ENCODE results near the gene HS6ST2. TPM values are rescaled to one million over a fixed set of nuclear protein-coding genes. Genes with fewer than 3 reads are reported as not detected.

HS6ST2 gene
- polyA plus RNA-seq, 1 donor (not counting 4 experiments of a cell fraction or from before 2014, with no cell fraction given) = 0.43 TPM

GRCh38 chrX:132843363-132843762 is 115.1 kb downstream of the HS6ST2 start:
- dilution Hi-C loops (cut with MboI; ENCODE audit: extremely low pct_ligation_motif_present, low sequenced_read_pairs) = no loop called here
- no peaks in the 10 kb centered on the region for H4K20me1 ChIP-seq (ENCODE audit: control insufficient read depth, extremely low read depth, insufficient read depth, low read length)
- H3K36me3 ChIP-seq (ENCODE audit: control insufficient read depth in 2 of 2, extremely low read depth in 1 of 2, insufficient read depth in 2 of 2, low read length in 2 of 2) = no peaks in the 10 kb centered on the region
- no peaks in the 10 kb centered on the region for H3K9me3 ChIP-seq (ENCODE audit: control insufficient read depth, low read depth, low read length)
- no peak overlapping the region for H3K4me2 ChIP-seq (ENCODE audit: control insufficient read depth, extremely low read depth, insufficient read depth, low read depth, low read length)
- H3K27ac ChIP-seq (ENCODE audit: control insufficient read depth, insufficient read depth, low read length) = no peak overlapping the region
- FAIRE-seq (no peak), DNase-seq (ENCODE audit: low read depth, low spot score) (no peak)
- H3K27me3 ChIP-seq (ENCODE audit: control insufficient read depth, extremely low read depth, insufficient read depth, low read length) = no peaks in the 10 kb centered on the region
- H3K79me2 ChIP-seq (ENCODE audit: control insufficient read depth, insufficient read depth, low read length) = no peaks in the 10 kb centered on the region
- no peaks in the 10 kb centered on the region for H3K9me1 ChIP-seq (ENCODE audit: control insufficient read depth, extremely low read depth, insufficient read depth, low read length)
- no peak overlapping the region for H3K4me3 ChIP-seq (ENCODE audit: control insufficient read depth in 2 of 3, extremely low read depth in 1 of 3, insufficient read depth in 2 of 3, low read depth in 1 of 3, low read length in 3 of 3)
- no peaks in the 10 kb centered on the region for H3K4me1 ChIP-seq (ENCODE audit: control insufficient read depth, extremely low read depth, insufficient read depth, low read length)
- no peak overlapping the region for H3K9ac ChIP-seq (ENCODE audit: control insufficient read depth, extremely low read depth, insufficient read depth, low read length)
- TF ChIP-seq EZH2 (IDR thresholded peaks at IDR 0.05; ENCODE audit: low read length) (no peak), CTCF (optimal IDR thresholded peaks at IDR 0.05 in 1 of 3, IDR thresholded peaks at IDR 0.05 in 1 of 3, conservative IDR thresholded peaks at IDR 0.05 in 1 of 3; ENCODE audit: extremely low read depth in 1 of 3, insufficient read depth in 2 of 3, low read length in 3 of 3) (no peak)
- no peak overlapping the region for H2AFZ ChIP-seq (ENCODE audit: control insufficient read depth, low read length)

- H4K20me1 ChIP-seq (ENCODE audit: control insufficient read depth, extremely low read depth, insufficient read depth, low read length) = no peaks in the 10 kb centered on the region
- FAIRE-seq (no peak), DNase-seq (ENCODE audit: low read depth, low spot score) (no peak)
- H3K9me1 ChIP-seq (ENCODE audit: control insufficient read depth, extremely low read depth, insufficient read depth, low read length) = no peaks in the 10 kb centered on the region
- H3K27ac ChIP-seq (ENCODE audit: control insufficient read depth, insufficient read depth, low read length) = no peak overlapping the region
- H3K4me2 ChIP-seq (ENCODE audit: control insufficient read depth, extremely low read depth, insufficient read depth, low read depth, low read length) = no peak overlapping the region
- H3K79me2 ChIP-seq (ENCODE audit: control insufficient read depth, insufficient read depth, low read length) = no peaks in the 10 kb centered on the region
- H3K27me3 ChIP-seq (ENCODE audit: control insufficient read depth, extremely low read depth, insufficient read depth, low read length) = no peaks in the 10 kb centered on the region
- TF ChIP-seq CTCF (optimal IDR thresholded peaks at IDR 0.05 in 1 of 3, IDR thresholded peaks at IDR 0.05 in 1 of 3, conservative IDR thresholded peaks at IDR 0.05 in 1 of 3; ENCODE audit: extremely low read depth in 1 of 3, insufficient read depth in 2 of 3, low read length in 3 of 3) (no peak), EZH2 (IDR thresholded peaks at IDR 0.05; ENCODE audit: low read length) (no peak)
- H2AFZ ChIP-seq (ENCODE audit: control insufficient read depth, low read length) = no peak overlapping the region
- dilution Hi-C loops (cut with MboI; ENCODE audit: extremely low pct_ligation_motif_present, low sequenced_read_pairs) = no loop called here
- H3K4me1 ChIP-seq (ENCODE audit: control insufficient read depth, extremely low read depth, insufficient read depth, low read length) = no peaks in the 10 kb centered on the region
- H3K36me3 ChIP-seq (ENCODE audit: control insufficient read depth in 2 of 2, extremely low read depth in 1 of 2, insufficient read depth in 2 of 2, low read length in 2 of 2) = no peaks in the 10 kb centered on the region
- no peak overlapping the region for H3K9ac ChIP-seq (ENCODE audit: control insufficient read depth, extremely low read depth, insufficient read depth, low read length)
- H3K4me3 ChIP-seq (ENCODE audit: control insufficient read depth in 2 of 3, extremely low read depth in 1 of 3, insufficient read depth in 2 of 3, low read depth in 1 of 3, low read length in 3 of 3) = no peak overlapping the region
- H3K9me3 ChIP-seq (ENCODE audit: control insufficient read depth, low read depth, low read length) = no peaks in the 10 kb centered on the region
These were observed 115.8 kb downstream of the HS6ST2 start for GRCh38 chrX:132842460-132843238.
